SK-N-SH (cell line): ENCODE results near the gene HEATR3.

Experiments
- CHD2 ChIP-seq: fragments of 150-350 bp; IDR thresholded peaks from 2 replicates; pipeline ENCODE4 v1.6.1; 2018; ENCODE audit warnings: low read length; ENCODE audit not compliant: partially characterized antibody
- EP300 ChIP-seq, 2 experiments: IDR thresholded peaks; 2 replicates each; pipeline versions ENCODE4 v1.4.0 to v1.6.1; 2012; ENCODE audit warnings: borderline replicate concordance in 1 of 2, low read depth in 1 of 2, low read length in 1 of 2
- GABPA ChIP-seq: IDR thresholded peaks from 2 replicates; pipeline ENCODE4 v1.4.0; 2012; ENCODE audit warnings: low read depth, mild to moderate bottlenecking
- POLR2AphosphoS5 ChIP-seq: IDR thresholded peaks from 2 replicates; pipeline ENCODE4 v1.6.1; 2012; ENCODE audit warnings: low read depth, low read length
- SIN3A ChIP-seq: IDR thresholded peaks from 2 replicates; pipeline ENCODE4 v1.6.1; 2012; ENCODE audit warnings: low read depth, mild to moderate bottlenecking, low read length, moderate library complexity, borderline replicate concordance
- SMC3 ChIP-seq: IDR thresholded peaks from 2 replicates; pipeline ENCODE4 v1.6.1; 2012; ENCODE audit warnings: low read depth, low read length, improper control_type of control experiment
- TF ChIP-seq, protein P1 (sequence below): fragments of 200-600 bp; sonication (generic); IDR thresholded peaks from 2 replicates; pipeline ENCODE4 v1.6.1; 2017; ENCODE audit warnings: antibody characterized with exemption, mild to moderate bottlenecking, moderate library complexity
- TF ChIP-seq, protein P2 (sequence below): IDR thresholded peaks from 2 replicates; pipeline ENCODE4 v1.4.0; 2012; ENCODE audit warnings: low read depth
- TF ChIP-seq, protein P3 (sequence below): fragments of 150-350 bp; IDR thresholded peaks from 2 replicates; pipeline ENCODE4 v1.6.1; 2017; ENCODE audit warnings: antibody characterized with exemption, low read length, low read depth, borderline replicate concordance
- TF ChIP-seq, protein P4 (sequence below): IDR thresholded peaks from 2 replicates; pipeline ENCODE4 v1.4.0; 2012; ENCODE audit warnings: low read depth, borderline replicate concordance
- TF ChIP-seq, protein P5 (sequence below): IDR thresholded peaks from 2 replicates; pipeline ENCODE4 v1.6.1; 2012; ENCODE audit warnings: mild to moderate bottlenecking, low read depth, low read length, moderate library complexity

DNA sequence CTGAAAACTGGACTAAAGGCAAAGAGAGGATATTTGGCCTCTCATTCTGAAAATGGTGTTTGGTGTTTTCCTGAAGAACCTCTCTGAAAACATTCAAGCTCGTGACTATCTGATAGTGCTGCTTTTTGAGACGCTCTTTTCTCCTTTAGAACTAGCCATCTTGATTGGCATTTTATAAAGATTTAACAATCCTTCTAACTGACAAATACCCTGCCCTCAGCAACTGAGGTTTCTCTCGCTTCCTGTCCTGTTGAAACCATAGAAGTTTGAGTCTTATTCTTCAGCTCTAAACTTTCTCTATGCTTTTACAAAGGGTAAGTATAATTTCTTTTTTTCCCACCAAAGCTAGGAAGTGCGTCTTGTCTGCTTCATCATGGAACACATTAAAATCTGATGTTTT lies 27.5 kb upstream of the HEATR3 start:
- TF ChIP-seq, protein P1, sequence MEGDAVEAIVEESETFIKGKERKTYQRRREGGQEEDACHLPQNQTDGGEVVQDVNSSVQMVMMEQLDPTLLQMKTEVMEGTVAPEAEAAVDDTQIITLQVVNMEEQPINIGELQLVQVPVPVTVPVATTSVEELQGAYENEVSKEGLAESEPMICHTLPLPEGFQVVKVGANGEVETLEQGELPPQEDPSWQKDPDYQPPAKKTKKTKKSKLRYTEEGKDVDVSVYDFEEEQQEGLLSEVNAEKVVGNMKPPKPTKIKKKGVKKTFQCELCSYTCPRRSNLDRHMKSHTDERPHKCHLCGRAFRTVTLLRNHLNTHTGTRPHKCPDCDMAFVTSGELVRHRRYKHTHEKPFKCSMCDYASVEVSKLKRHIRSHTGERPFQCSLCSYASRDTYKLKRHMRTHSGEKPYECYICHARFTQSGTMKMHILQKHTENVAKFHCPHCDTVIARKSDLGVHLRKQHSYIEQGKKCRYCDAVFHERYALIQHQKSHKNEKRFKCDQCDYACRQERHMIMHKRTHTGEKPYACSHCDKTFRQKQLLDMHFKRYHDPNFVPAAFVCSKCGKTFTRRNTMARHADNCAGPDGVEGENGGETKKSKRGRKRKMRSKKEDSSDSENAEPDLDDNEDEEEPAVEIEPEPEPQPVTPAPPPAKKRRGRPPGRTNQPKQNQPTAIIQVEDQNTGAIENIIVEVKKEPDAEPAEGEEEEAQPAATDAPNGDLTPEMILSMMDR: no peak
- TF ChIP-seq, protein P2, sequence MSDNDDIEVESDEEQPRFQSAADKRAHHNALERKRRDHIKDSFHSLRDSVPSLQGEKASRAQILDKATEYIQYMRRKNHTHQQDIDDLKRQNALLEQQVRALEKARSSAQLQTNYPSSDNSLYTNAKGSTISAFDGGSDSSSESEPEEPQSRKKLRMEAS: no peak
- TF ChIP-seq, protein P3, sequence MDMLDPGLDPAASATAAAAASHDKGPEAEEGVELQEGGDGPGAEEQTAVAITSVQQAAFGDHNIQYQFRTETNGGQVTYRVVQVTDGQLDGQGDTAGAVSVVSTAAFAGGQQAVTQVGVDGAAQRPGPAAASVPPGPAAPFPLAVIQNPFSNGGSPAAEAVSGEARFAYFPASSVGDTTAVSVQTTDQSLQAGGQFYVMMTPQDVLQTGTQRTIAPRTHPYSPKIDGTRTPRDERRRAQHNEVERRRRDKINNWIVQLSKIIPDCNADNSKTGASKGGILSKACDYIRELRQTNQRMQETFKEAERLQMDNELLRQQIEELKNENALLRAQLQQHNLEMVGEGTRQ: no peak
- TF ChIP-seq EP300 (IDR thresholded peaks at IDR 0.05; ENCODE audit: borderline replicate concordance in 1 of 2, low read depth in 1 of 2, low read length in 1 of 2) (no peak), POLR2AphosphoS5 (no peak), GABPA (no peak), CHD2 (no peak), SIN3A (no peak), SMC3 (no peak)
- TF ChIP-seq, protein P4, sequence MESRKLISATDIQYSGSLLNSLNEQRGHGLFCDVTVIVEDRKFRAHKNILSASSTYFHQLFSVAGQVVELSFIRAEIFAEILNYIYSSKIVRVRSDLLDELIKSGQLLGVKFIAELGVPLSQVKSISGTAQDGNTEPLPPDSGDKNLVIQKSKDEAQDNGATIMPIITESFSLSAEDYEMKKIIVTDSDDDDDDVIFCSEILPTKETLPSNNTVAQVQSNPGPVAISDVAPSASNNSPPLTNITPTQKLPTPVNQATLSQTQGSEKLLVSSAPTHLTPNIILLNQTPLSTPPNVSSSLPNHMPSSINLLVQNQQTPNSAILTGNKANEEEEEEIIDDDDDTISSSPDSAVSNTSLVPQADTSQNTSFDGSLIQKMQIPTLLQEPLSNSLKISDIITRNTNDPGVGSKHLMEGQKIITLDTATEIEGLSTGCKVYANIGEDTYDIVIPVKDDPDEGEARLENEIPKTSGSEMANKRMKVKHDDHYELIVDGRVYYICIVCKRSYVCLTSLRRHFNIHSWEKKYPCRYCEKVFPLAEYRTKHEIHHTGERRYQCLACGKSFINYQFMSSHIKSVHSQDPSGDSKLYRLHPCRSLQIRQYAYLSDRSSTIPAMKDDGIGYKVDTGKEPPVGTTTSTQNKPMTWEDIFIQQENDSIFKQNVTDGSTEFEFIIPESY: no peak
- TF ChIP-seq, protein P5, sequence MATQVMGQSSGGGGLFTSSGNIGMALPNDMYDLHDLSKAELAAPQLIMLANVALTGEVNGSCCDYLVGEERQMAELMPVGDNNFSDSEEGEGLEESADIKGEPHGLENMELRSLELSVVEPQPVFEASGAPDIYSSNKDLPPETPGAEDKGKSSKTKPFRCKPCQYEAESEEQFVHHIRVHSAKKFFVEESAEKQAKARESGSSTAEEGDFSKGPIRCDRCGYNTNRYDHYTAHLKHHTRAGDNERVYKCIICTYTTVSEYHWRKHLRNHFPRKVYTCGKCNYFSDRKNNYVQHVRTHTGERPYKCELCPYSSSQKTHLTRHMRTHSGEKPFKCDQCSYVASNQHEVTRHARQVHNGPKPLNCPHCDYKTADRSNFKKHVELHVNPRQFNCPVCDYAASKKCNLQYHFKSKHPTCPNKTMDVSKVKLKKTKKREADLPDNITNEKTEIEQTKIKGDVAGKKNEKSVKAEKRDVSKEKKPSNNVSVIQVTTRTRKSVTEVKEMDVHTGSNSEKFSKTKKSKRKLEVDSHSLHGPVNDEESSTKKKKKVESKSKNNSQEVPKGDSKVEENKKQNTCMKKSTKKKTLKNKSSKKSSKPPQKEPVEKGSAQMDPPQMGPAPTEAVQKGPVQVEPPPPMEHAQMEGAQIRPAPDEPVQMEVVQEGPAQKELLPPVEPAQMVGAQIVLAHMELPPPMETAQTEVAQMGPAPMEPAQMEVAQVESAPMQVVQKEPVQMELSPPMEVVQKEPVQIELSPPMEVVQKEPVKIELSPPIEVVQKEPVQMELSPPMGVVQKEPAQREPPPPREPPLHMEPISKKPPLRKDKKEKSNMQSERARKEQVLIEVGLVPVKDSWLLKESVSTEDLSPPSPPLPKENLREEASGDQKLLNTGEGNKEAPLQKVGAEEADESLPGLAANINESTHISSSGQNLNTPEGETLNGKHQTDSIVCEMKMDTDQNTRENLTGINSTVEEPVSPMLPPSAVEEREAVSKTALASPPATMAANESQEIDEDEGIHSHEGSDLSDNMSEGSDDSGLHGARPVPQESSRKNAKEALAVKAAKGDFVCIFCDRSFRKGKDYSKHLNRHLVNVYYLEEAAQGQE: no peak
